K562 (cell line): ENCODE measurements around the gene ZMIZ1. TPM values are rescaled to one million over a fixed set of nuclear protein-coding genes. Genes with fewer than 3 reads are reported as not detected.

ENCODE experiments used
- ATAC-seq: fragments of 200-7000 bp; cut with Tn5 transposase; 3 replicates; pipeline ENCODE4 v1.9.1; 2020; ENCODE audit warnings: moderate library complexity
- BruUV-seq: library from RNA; stranded (reverse); fragments of 400-500 nt; replicated peaks from 2 replicates; lab custom pipeline; 2021; lab: Mats Ljungman, UMichigan
- CTCF ChIA-PET: fragments of 300-600 bp; formaldehyde crosslinking; extraction: SDS; loops from one replicate; lab custom pipeline; 2021; ENCODE audit warnings: low intra/inter-chr PET ratio; lab: Yijun Ruan, JAX
- POLR2A ChIA-PET: fragments of 300-600, 350-650 bp; sonication (Branson Sonifier 250); formaldehyde crosslinking; extraction: SDS; loops from one replicate; lab custom pipeline; 2021; ENCODE audit warnings: antibody characterized with exemption, inconsistent platforms; lab: Yijun Ruan, JAX
- DNase-seq, 4 experiments: peaks; one replicate each; pipeline versions ENCODE4 v3.0.0 to v3.0.0-alpha.2; 2011 to 2018; ENCODE audit warnings: low spot score in 3 of 4, mixed read lengths in 3 of 4; ENCODE audit errors: extremely low read depth in 1 of 4
- FAIRE-seq: peaks from 2 replicates; lab custom pipeline; 2011; peaks lifted over from hg19 to GRCh38; lab: Jason Lieb, UNC
- H2AFZ ChIP-seq: 2 replicates; pipeline ENCODE4 v1.6.0; 2011; ENCODE audit warnings: low read depth, low read length, control low read depth, inconsistent platforms
- H3K27ac ChIP-seq: fragments of 200-600 bp; 3 replicates; pipeline ENCODE4 v1.8.0; 2011; ENCODE audit warnings: low read depth, mild to moderate bottlenecking, control low read depth, inconsistent platforms, low read length, moderate library complexity, mixed read lengths; ENCODE audit errors: extremely low read depth
- H3K27me3 ChIP-seq, 2 experiments: fragments of 300-600 bp in 1 of 2; 2 replicates in 1 of 2; 3 replicates in 1 of 2; pipeline versions ENCODE4 v1.6.0 to v1.8.0; 2011; ENCODE audit warnings: inconsistent platforms in 2 of 2, low read length in 2 of 2, mild to moderate bottlenecking in 1 of 2, mixed read lengths in 1 of 2, moderate library complexity in 1 of 2; ENCODE audit not compliant: control insufficient read depth in 2 of 2, insufficient read depth in 2 of 2
- H3K36me3 ChIP-seq: fragments of 300-600 bp; 3 replicates; pipeline ENCODE4 v1.8.0; 2011; ENCODE audit warnings: mild to moderate bottlenecking, low read length, inconsistent platforms; ENCODE audit not compliant: control insufficient read depth, insufficient read depth
- H3K4me1 ChIP-seq, 2 experiments: fragments of 200-600 bp in 1 of 2; replicated peaks in 1 of 2; 2 replicates in 1 of 2; 3 replicates in 1 of 2; pipeline versions ENCODE4 v1.5.1 to v1.8.0; 2011; ENCODE audit warnings: inconsistent platforms in 2 of 2, low read length in 2 of 2, mild to moderate bottlenecking in 1 of 2, mixed read lengths in 1 of 2, moderate library complexity in 1 of 2; ENCODE audit not compliant: control insufficient read depth in 2 of 2, insufficient read depth in 2 of 2
- H3K4me2 ChIP-seq: 2 replicates; pipeline ENCODE4 v1.6.1; 2011; ENCODE audit warnings: low read length, control low read depth, inconsistent platforms, mixed read lengths; ENCODE audit not compliant: insufficient read depth
- H3K4me3 ChIP-seq: fragments of 200-600 bp; sonication (generic), shearing (Covaris generic); 2 replicates; pipeline ENCODE4 v1.5.1; 2016; ENCODE audit warnings: control low read depth, inconsistent platforms
- H3K79me2 ChIP-seq: fragments of 200-600 bp; 3 replicates; pipeline ENCODE4 v1.8.0; 2011; ENCODE audit warnings: low read length, inconsistent platforms; ENCODE audit not compliant: control insufficient read depth, insufficient read depth
- H3K9ac ChIP-seq, 2 experiments: 2 replicates each; pipeline versions ENCODE4 v1.6.0 to v1.6.1; 2011; ENCODE audit warnings: low read depth in 2 of 2, low read length in 2 of 2, control low read depth in 1 of 2, inconsistent platforms in 1 of 2, mild to moderate bottlenecking in 1 of 2, mixed read lengths in 1 of 2; ENCODE audit not compliant: insufficient read depth in 1 of 2
- H3K9me1 ChIP-seq: one replicate; pipeline ENCODE4 v1.6.0; 2011; ENCODE audit warnings: inconsistent platforms, mild to moderate bottlenecking, low read length, moderate library complexity; ENCODE audit not compliant: control insufficient read depth, insufficient read depth
- H3K9me3 ChIP-seq: replicated peaks from 2 replicates; pipeline ENCODE4 v1.5.1; 2011; ENCODE audit warnings: low read depth, low read length, inconsistent platforms; ENCODE audit not compliant: control insufficient read depth, insufficient read depth
- H4K20me1 ChIP-seq: replicated peaks from 2 replicates; pipeline ENCODE4 v1.6.1; 2011; ENCODE audit warnings: low read length, inconsistent platforms, mixed read lengths; ENCODE audit not compliant: control insufficient read depth, insufficient read depth
- CTCFL ChIP-seq: IDR thresholded peaks from 2 replicates; pipeline ENCODE4 v1.6.1; 2011; ENCODE audit warnings: borderline replicate concordance, low read depth, mild to moderate bottlenecking, moderate library complexity, low read length; ENCODE audit not compliant: insufficient read depth, poor library complexity, severe bottlenecking
- FOXK2 ChIP-seq, 2 experiments: fragments of 450-650 bp; IDR thresholded peaks in 1 of 2; conservative IDR thresholded peaks in 1 of 2; 2 replicates each; pipeline ENCODE4 v1.6.1; 2016; ENCODE audit warnings: low read depth in 2 of 2, mild to moderate bottlenecking in 1 of 2
- MAFK ChIP-seq: IDR thresholded peaks from 2 replicates; pipeline ENCODE4 v1.6.1; 2011; ENCODE audit warnings: low read length, improper control_type of control experiment
- ZBTB49 ChIP-seq: sonication (generic); formaldehyde crosslinking; IDR thresholded peaks from 2 replicates; pipeline ENCODE4 v1.8.0; 2022; ENCODE audit warnings: missing genetic modification reagents, mild to moderate bottlenecking, borderline replicate concordance
- WGBS: fragments of 100-300 bp; shearing (Covaris generic); methylation state at CpG from one replicate; pipeline ENCODE4 v1.1.6; 2016; ENCODE audit warnings: low coverage, mixed read lengths; ENCODE audit not compliant: insufficient coverage; ENCODE audit errors: missing lambda C conversion rate; 5-methylcytosine and 5-hydroxymethylcytosine counted together
- in situ Hi-C: fragments of 300-500 bp; cut with MboI; formaldehyde crosslinking; loops from 4 replicates; pipeline ENCODE4 v1.15.0; 2018; ENCODE audit warnings: inconsistent platforms, mixed read lengths
- intact Hi-C: fragments of 100-400 bp; cut with micrococcal nuclease; formaldehyde crosslinking; loops from 2 replicates; pipeline ENCODE4 v1.14.2; 2022
- polyA plus RNA-seq, 8 experiments: library from polyadenylated mRNA; depleted of rRNA in 4 of 8; stranded (reverse) in 5 of 8; unstranded in 3 of 8; fragments of >200 nt; fragmentation: Nextera tagmentation in 2 of 8; fragmentation: Illumina TruSeq in 1 of 8; extraction: Ambion mirVana in 2 of 8; extraction: Trizol in 1 of 8; gene quantifications; 2 replicates each; pipeline versions ENCODE4 v1.2.1 to v1.2.3, GENCODE V29; 2011 to 2014; ENCODE audit warnings: inconsistent platforms in 1 of 8, missing spikeins in 1 of 8
- total RNA-seq, 7 experiments: library from RNA; depleted of rRNA in 6 of 7; stranded (reverse); fragments of >200 nt in 6 of 7; fragmentation: Illumina TruSeq in 2 of 7; extraction: Trizol in 2 of 7; gene quantifications; 2 replicates each; pipeline versions ENCODE4 v1.2.1 to v1.2.3, GENCODE V29; 2011 to 2021; ENCODE audit warnings: low replicate concordance in 1 of 7
- TF ChIP-seq, protein P1 (sequence below), 2 experiments: fragments of 450-650 bp in 1 of 2; sonication (generic) in 1 of 2; formaldehyde crosslinking in 1 of 2; IDR thresholded peaks in 1 of 2; conservative IDR thresholded peaks in 1 of 2; 2 replicates each; pipeline versions ENCODE4 v1.6.1 to v1.8.1; 2016 to 2023; ENCODE audit warnings: mild to moderate bottlenecking in 2 of 2, moderate library complexity in 2 of 2, inconsistent platforms in 1 of 2, missing genetic modification reagents in 1 of 2
- TF ChIP-seq, protein P2 (sequence below), 2 experiments: IDR thresholded peaks in 1 of 2; conservative IDR thresholded peaks in 1 of 2; 2 replicates each; pipeline ENCODE4 v1.6.1; 2016; ENCODE audit warnings: low read depth in 2 of 2, mild to moderate bottlenecking in 1 of 2, missing compliant biosample characterization in 1 of 2, missing genetic modification characterization in 1 of 2, moderate library complexity in 1 of 2
- TF ChIP-seq, protein P3 (sequence below): fragments of 250-450 bp; sonication (Bioruptor Pico); IDR thresholded peaks from 2 replicates; pipeline ENCODE4 v1.8.0; 2022; ENCODE audit warnings: moderate library complexity, mild to moderate bottlenecking, inconsistent platforms
- TF ChIP-seq, protein P4 (sequence below): fragments of 450-650 bp; IDR thresholded peaks from one replicate; pipeline ENCODE4 v1.6.1; 2018; ENCODE audit warnings: mild to moderate bottlenecking, moderate library complexity; ENCODE audit not compliant: partially characterized antibody

ZMIZ1 gene
- total and polyA plus RNA-seq, 9 of the 15 experiments (the other 6 are each of a cell fraction or from before 2014, with no cell fraction given) = 1.0 to 37.3 (median 4.3) TPM

- Histone ChIP-seq H3K9ac (peak overlapping the region in 1 of 2 experiments; percentile 38; a peak in 2 of 4 replicates), H3K4me2 (peak overlapping the region; percentile 13; the same call in 1 of the 2 replicates), H3K79me2 (no peaks in the 10 kb centered on the region), H4K20me1 (peaks cover 15% of the 10 kb centered on the region), H3K9me1 (no peaks in the 10 kb centered on the region), H3K27ac (no peak overlapping the region), H3K9me3 (no peaks in the 10 kb centered on the region; the same call in 1 of the 2 replicates), H3K4me3 (no peak overlapping the region), H3K4me1 (peaks cover 16 to 27% of the 10 kb centered on the region in 2 experiments), H3K27me3 (no peaks in the 10 kb centered on the region), H3K36me3 (peaks cover 3% of the 10 kb centered on the region; the same call in 2 of the 3 replicates), H2AFZ (no peak overlapping the region)
- FAIRE-seq (peak; percentile 78), DNase-seq (peak; percentile 59 to 73 (median 68)), ATAC-seq (peak; percentile 77)
- ChIA-PET POLR2A (interaction anchor here (0.7 to 1.9 kb wide), 7 partner anchors 9 to 521 kb away, joined by 3 to 5 read pairs (median 4); no protein-coding TSS in a partner anchor), CTCF (no interaction called here)
- BruUV-seq = no TSS peak
- 35% methylated on average over 10 of the region's 10 CpGs for WGBS
- in situ Hi-C loops (no loop called here), intact Hi-C loops (no loop called here)
- TF ChIP-seq CTCFL (no peak), ZBTB49 (CRISPR knock-in tag) (no peak), MAFK (peak; percentile 93), FOXK2 (conservative IDR thresholded peaks at IDR 0.05 in 1 of 2, IDR thresholded peaks at IDR 0.05 in 1 of 2; ENCODE audit: low read depth in 2 of 2) (0 out of 4 replicates have a peak, but pooled peaks of 1 of the 2 experiments have one; percentile 28)
- TF ChIP-seq, protein P1, sequence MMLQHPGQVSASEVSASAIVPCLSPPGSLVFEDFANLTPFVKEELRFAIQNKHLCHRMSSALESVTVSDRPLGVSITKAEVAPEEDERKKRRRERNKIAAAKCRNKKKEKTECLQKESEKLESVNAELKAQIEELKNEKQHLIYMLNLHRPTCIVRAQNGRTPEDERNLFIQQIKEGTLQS (IDR thresholded peaks at IDR 0.05) = peak; percentile 63
- TF ChIP-seq, protein P1 (CRISPR knock-in tag; conservative IDR thresholded peaks at IDR 0.05) = no peak
- TF ChIP-seq, protein P2, sequence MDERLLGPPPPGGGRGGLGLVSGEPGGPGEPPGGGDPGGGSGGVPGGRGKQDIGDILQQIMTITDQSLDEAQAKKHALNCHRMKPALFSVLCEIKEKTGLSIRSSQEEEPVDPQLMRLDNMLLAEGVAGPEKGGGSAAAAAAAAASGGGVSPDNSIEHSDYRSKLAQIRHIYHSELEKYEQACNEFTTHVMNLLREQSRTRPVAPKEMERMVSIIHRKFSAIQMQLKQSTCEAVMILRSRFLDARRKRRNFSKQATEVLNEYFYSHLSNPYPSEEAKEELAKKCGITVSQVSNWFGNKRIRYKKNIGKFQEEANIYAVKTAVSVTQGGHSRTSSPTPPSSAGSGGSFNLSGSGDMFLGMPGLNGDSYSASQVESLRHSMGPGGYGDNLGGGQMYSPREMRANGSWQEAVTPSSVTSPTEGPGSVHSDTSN (CRISPR knock-in tag; IDR thresholded peaks at IDR 0.05; ENCODE audit: low read depth) = no peak
- TF ChIP-seq, protein P2 (tag; conservative IDR thresholded peaks at IDR 0.05; ENCODE audit: low read depth) = peak; percentile 68
- TF ChIP-seq, protein P3, sequence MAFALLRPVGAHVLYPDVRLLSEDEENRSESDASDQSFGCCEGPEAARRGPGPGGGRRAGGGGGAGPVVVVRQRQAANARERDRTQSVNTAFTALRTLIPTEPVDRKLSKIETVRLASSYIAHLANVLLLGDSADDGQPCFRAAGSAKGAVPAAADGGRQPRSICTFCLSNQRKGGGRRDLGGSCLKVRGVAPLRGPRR = no peak
- TF ChIP-seq, protein P4, sequence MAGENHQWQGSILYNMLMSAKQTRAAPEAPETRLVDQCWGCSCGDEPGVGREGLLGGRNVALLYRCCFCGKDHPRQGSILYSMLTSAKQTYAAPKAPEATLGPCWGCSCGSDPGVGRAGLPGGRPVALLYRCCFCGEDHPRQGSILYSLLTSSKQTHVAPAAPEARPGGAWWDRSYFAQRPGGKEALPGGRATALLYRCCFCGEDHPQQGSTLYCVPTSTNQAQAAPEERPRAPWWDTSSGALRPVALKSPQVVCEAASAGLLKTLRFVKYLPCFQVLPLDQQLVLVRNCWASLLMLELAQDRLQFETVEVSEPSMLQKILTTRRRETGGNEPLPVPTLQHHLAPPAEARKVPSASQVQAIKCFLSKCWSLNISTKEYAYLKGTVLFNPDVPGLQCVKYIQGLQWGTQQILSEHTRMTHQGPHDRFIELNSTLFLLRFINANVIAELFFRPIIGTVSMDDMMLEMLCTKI = no peak
These were observed 170.6 kb downstream of the ZMIZ1 start for GRCh38 chr10:79239275-79239779.
